NCI-H774 (cell line): Measurements from ENCODE around the gene ADGRL2.

ENCODE experiments used
- DNase-seq: peaks from one replicate; lab custom pipeline; 2025; lab: John Stamatoyannopoulos, UW

Gene ADGRL2

GRCh38 chr1:81800695-81801650 lies at the start of gene ADGRL2:
TSS of gene ADGRL2 (plus strand) at chr1:81800934. CDS start at chr1:81836985, 36,051 bp downstream.
- peak; percentile 68 for DNase-seq

GRCh38 chr1:81752840-81753239 lies 47.9 kb upstream of the ADGRL2 start:
- no peak for DNase-seq

GRCh38 chr1:81754424-81754823 lies 46.3 kb upstream of the ADGRL2 start:
- no peak for DNase-seq

- no peak for DNase-seq
Measured at GRCh38 chr1:81756872-81757271, 43.9 kb upstream of the ADGRL2 start.

GRCh38 chr1:81757398-81758020 lies 43.2 kb upstream of the ADGRL2 start:
- DNase-seq: no peak

GRCh38 chr1:81758181-81758580 lies 42.6 kb upstream of the ADGRL2 start:
- DNase-seq: no peak

- DNase-seq: no peak
Measured at GRCh38 chr1:81760477-81761097, 40.1 kb upstream of the ADGRL2 start.

GRCh38 chr1:81775510-81775909 lies 25.2 kb upstream of the ADGRL2 start:
- no peak for DNase-seq

GRCh38 chr1:81780705-81781454 lies 19.9 kb upstream of the ADGRL2 start:
- no peak for DNase-seq

- DNase-seq: no peak
Measured at GRCh38 chr1:81781749-81782148, 19.0 kb upstream of the ADGRL2 start.

GRCh38 chr1:81792184-81792583 lies 8.6 kb upstream of the ADGRL2 start:
- DNase-seq: no peak

GRCh38 chr1:81797701-81798100 lies 3.0 kb upstream of the ADGRL2 start:
- no peak for DNase-seq

GRCh38 chr1:81799939-81800694 lies 617 bp upstream of the ADGRL2 start:
- DNase-seq: no peak

GRCh38 chr1:81801651-81802456 lies 1.1 kb downstream of the ADGRL2 start:
- DNase-seq: peak; percentile 33

GRCh38 chr1:81802457-81802706 lies 1.6 kb downstream of the ADGRL2 start:
- DNase-seq: no peak

- DNase-seq: peak; percentile 29
Measured at GRCh38 chr1:81802707-81803430, 2.1 kb downstream of the ADGRL2 start.

GRCh38 chr1:81803431-81804110 lies 2.8 kb downstream of the ADGRL2 start:
- no peak for DNase-seq

GRCh38 chr1:81804312-81804711 lies 3.6 kb downstream of the ADGRL2 start:
- no peak for DNase-seq
